ENCODE measurements around the gene PFN1. TPM values are rescaled to one million over a fixed set of nuclear protein-coding genes. Genes with fewer than 3 reads are reported as not detected.

PFN1 gene
- total RNA-seq, 1 experiment from 2014 or later: 1,026 TPM

- Histone ChIP-seq H3K27me3 (replicated peaks; ENCODE audit: insufficient read depth, low read depth, low read length, poor library complexity) (no peaks in the 10 kb centered on the region), H3K9me3 (ENCODE audit: low read depth, low read length, poor library complexity, severe bottlenecking) (no peaks in the 10 kb centered on the region), H3K4me1 (ENCODE audit: insufficient read depth, low read length, poor library complexity, severe bottlenecking) (peaks cover 17% of the 10 kb centered on the region), H3K4me3 (ENCODE audit: low read depth, low read length, poor library complexity, severe bottlenecking) (peak overlapping the region; percentile 59), H3K36me3 (ENCODE audit: insufficient read depth, low read length, poor library complexity, severe bottlenecking) (peaks cover 12% of the 10 kb centered on the region), H3K27ac (ENCODE audit: low read depth, low read length, poor library complexity, severe bottlenecking) (peak overlapping the region; percentile 94)
- BruUV-seq (replicated peaks): no TSS peak
- intact Hi-C loops (cut with micrococcal nuclease; ENCODE audit: unreplicated experiment): no loop called here
- no peak for DNase-seq (ENCODE audit: low spot score)
- ChIA-PET POLR2A (ENCODE audit: low non-redundant PET) (no interaction called here), CTCF (no interaction called here)
- TF ChIP-seq EZH2 (IDR thresholded peaks at IDR 0.05; ENCODE audit: borderline replicate concordance, low read depth, low read length, poor library complexity, severe bottlenecking) (no peak), CTCF (conservative IDR thresholded peaks at IDR 0.05; ENCODE audit: low read depth, low read length) (no peak)
These were observed 21.3 kb upstream of the PFN1 start for GRCh38 chr17:4969551-4970173.

- DNase-seq (ENCODE audit: low spot score): no peak
- no peaks in the 10 kb centered on the region for H3K27me3 ChIP-seq (replicated peaks; ENCODE audit: insufficient read depth, low read depth, low read length, poor library complexity)
- peak overlapping the region; percentile 94 for H3K27ac ChIP-seq (ENCODE audit: low read depth, low read length, poor library complexity, severe bottlenecking)
- no peaks in the 10 kb centered on the region for H3K9me3 ChIP-seq (ENCODE audit: low read depth, low read length, poor library complexity, severe bottlenecking)
- peaks cover 12% of the 10 kb centered on the region for H3K36me3 ChIP-seq (ENCODE audit: insufficient read depth, low read length, poor library complexity, severe bottlenecking)
- H3K4me1 ChIP-seq (ENCODE audit: insufficient read depth, low read length, poor library complexity, severe bottlenecking): peaks cover 17% of the 10 kb centered on the region
- ChIA-PET POLR2A (ENCODE audit: low non-redundant PET) (no interaction called here), CTCF (no interaction called here)
- TF ChIP-seq CTCF (conservative IDR thresholded peaks at IDR 0.05; ENCODE audit: low read depth, low read length): no peak
- TF ChIP-seq EZH2 (IDR thresholded peaks at IDR 0.05; ENCODE audit: borderline replicate concordance, low read depth, low read length, poor library complexity, severe bottlenecking): no peak
- intact Hi-C loops (cut with micrococcal nuclease; ENCODE audit: unreplicated experiment): no loop called here
- H3K4me3 ChIP-seq (ENCODE audit: low read depth, low read length, poor library complexity, severe bottlenecking): peak overlapping the region; percentile 59
- no TSS peak for BruUV-seq (replicated peaks)
These were observed 20.8 kb upstream of the PFN1 start for GRCh38 chr17:4969047-4969550.

- peak overlapping the region; percentile 94 for H3K27ac ChIP-seq (ENCODE audit: low read depth, low read length, poor library complexity, severe bottlenecking)
- peaks cover 17% of the 10 kb centered on the region for H3K4me1 ChIP-seq (ENCODE audit: insufficient read depth, low read length, poor library complexity, severe bottlenecking)
- ChIA-PET POLR2A (ENCODE audit: low non-redundant PET) (interaction anchor here (0.6 kb wide), 1 partner anchor 29 kb away, joined by 3 read pairs; no protein-coding TSS in a partner anchor), CTCF (interaction anchor here (0.6 to 2.3 kb wide), 2 partner anchors 19 to 133 kb away, joined by 3 to 8 read pairs; partner anchors contain the start of gene CAMTA2)
- no peak for TF ChIP-seq CTCF (conservative IDR thresholded peaks at IDR 0.05; ENCODE audit: low read depth, low read length)
- TF ChIP-seq EZH2 (IDR thresholded peaks at IDR 0.05; ENCODE audit: borderline replicate concordance, low read depth, low read length, poor library complexity, severe bottlenecking): no peak
- H3K27me3 ChIP-seq (replicated peaks; ENCODE audit: insufficient read depth, low read depth, low read length, poor library complexity): no peaks in the 10 kb centered on the region
- H3K4me3 ChIP-seq (ENCODE audit: low read depth, low read length, poor library complexity, severe bottlenecking): peak overlapping the region; percentile 59
- BruUV-seq (replicated peaks): no TSS peak
- intact Hi-C loops (cut with micrococcal nuclease; ENCODE audit: unreplicated experiment): no loop called here
- H3K36me3 ChIP-seq (ENCODE audit: insufficient read depth, low read length, poor library complexity, severe bottlenecking): peaks cover 12% of the 10 kb centered on the region
- no peak for DNase-seq (ENCODE audit: low spot score)
- no peaks in the 10 kb centered on the region for H3K9me3 ChIP-seq (ENCODE audit: low read depth, low read length, poor library complexity, severe bottlenecking)
These were observed 20.2 kb upstream of the PFN1 start for GRCh38 chr17:4968486-4969046.

Data from A673 (cell line).